A673 (cell line): Measurements from ENCODE around the gene LEF1. TPM values are rescaled to one million over a fixed set of nuclear protein-coding genes. Genes with fewer than 3 reads are reported as not detected.

Experiments
- BruUV-seq: library from RNA; stranded (reverse); fragments of 400-500 nt; replicated peaks from 2 replicates; lab custom pipeline; 2021; lab: Mats Ljungman, UMichigan
- CTCF ChIA-PET: fragments of 300-600 bp; sonication (Branson Sonifier 250); formaldehyde crosslinking; loops from one replicate; lab custom pipeline; 2022; ENCODE audit warnings: antibody characterized with exemption; lab: Charles Lee
- POLR2A ChIA-PET: fragments of 300-600 bp; sonication (Branson Sonifier 250); formaldehyde crosslinking; loops from one replicate; lab custom pipeline; 2022; ENCODE audit warnings: antibody characterized with exemption; ENCODE audit not compliant: low non-redundant PET; lab: Charles Lee
- DNase-seq: peaks from one replicate; pipeline ENCODE4 v3.0.0-alpha.2; 2015; ENCODE audit warnings: low spot score
- H3K27ac ChIP-seq: fragments of 200-600 bp; sonication (generic); 2 replicates; pipeline ENCODE4 v1.5.1; 2016; ENCODE audit warnings: mixed run types, low read depth, mild to moderate bottlenecking, mixed read lengths, antibody characterized with exemption, low read length; ENCODE audit not compliant: poor library complexity, severe bottlenecking
- H3K27me3 ChIP-seq: fragments of 200-600 bp; sonication (generic); replicated peaks from 2 replicates; pipeline ENCODE4 v1.6.1; 2017; ENCODE audit warnings: mixed run types, low read depth, mild to moderate bottlenecking, mixed read lengths, antibody characterized with exemption, low read length; ENCODE audit not compliant: insufficient read depth, poor library complexity
- H3K36me3 ChIP-seq: fragments of 200-600 bp; sonication (generic); 2 replicates; pipeline ENCODE4 v1.6.1; 2016; ENCODE audit warnings: mixed run types, mild to moderate bottlenecking, mixed read lengths, antibody characterized with exemption, low read length; ENCODE audit not compliant: insufficient read depth, poor library complexity, severe bottlenecking
- H3K4me1 ChIP-seq: fragments of 200-600 bp; sonication (generic); 2 replicates; pipeline ENCODE4 v1.6.1; 2017; ENCODE audit warnings: mixed run types, mild to moderate bottlenecking, mixed read lengths, antibody characterized with exemption, low read length; ENCODE audit not compliant: insufficient read depth, poor library complexity, severe bottlenecking
- H3K4me3 ChIP-seq: fragments of 200-600 bp; sonication (generic); 2 replicates; pipeline ENCODE4 v1.5.1; 2016; ENCODE audit warnings: low read depth, mixed run types, mild to moderate bottlenecking, mixed read lengths, low read length; ENCODE audit not compliant: poor library complexity, severe bottlenecking
- H3K9me3 ChIP-seq: fragments of 200-600 bp; sonication (generic); 2 replicates; pipeline ENCODE4 v1.6.1; 2016; ENCODE audit warnings: mixed run types, low read depth, mild to moderate bottlenecking, mixed read lengths, antibody characterized with exemption, low read length; ENCODE audit not compliant: poor library complexity, severe bottlenecking
- EZH2 ChIP-seq: fragments of 200-600 bp; sonication (generic); IDR thresholded peaks from 2 replicates; pipeline ENCODE4 v1.6.1; 2017; ENCODE audit warnings: borderline replicate concordance, low read depth, mild to moderate bottlenecking, mixed read lengths, antibody characterized with exemption, low read length; ENCODE audit not compliant: poor library complexity, severe bottlenecking
- intact Hi-C: fragments of 100-400 bp; cut with micrococcal nuclease; formaldehyde crosslinking; loops from one replicate; pipeline ENCODE4 v1.10.0; 2022; ENCODE audit not compliant: unreplicated experiment
- total RNA-seq: library from RNA; stranded (reverse); gene quantifications from 2 replicates; pipeline ENCODE4 v1.2.3, GENCODE V29; 2021
- TF ChIP-seq, protein P1 (sequence below): fragments of 300-800, 200-600 bp; sonication (generic); conservative IDR thresholded peaks from 2 replicates; pipeline ENCODE4 v1.5.1; 2017; ENCODE audit warnings: low read depth, mild to moderate bottlenecking, antibody characterized with exemption, low read length, moderate library complexity, mixed read lengths

Gene LEF1
- total RNA-seq, 1 experiment from 2014 or later = 2.5 TPM

- BruUV-seq = no TSS peak
- no peak for DNase-seq
- no peak overlapping the region for H3K27ac ChIP-seq
- H3K4me1 ChIP-seq = no peaks in the 10 kb centered on the region
- H3K9me3 ChIP-seq = no peaks in the 10 kb centered on the region
- ChIA-PET POLR2A (no interaction called here), CTCF (no interaction called here)
- no peaks in the 10 kb centered on the region for H3K27me3 ChIP-seq
- no peak overlapping the region for H3K4me3 ChIP-seq
- TF ChIP-seq, protein P1, sequence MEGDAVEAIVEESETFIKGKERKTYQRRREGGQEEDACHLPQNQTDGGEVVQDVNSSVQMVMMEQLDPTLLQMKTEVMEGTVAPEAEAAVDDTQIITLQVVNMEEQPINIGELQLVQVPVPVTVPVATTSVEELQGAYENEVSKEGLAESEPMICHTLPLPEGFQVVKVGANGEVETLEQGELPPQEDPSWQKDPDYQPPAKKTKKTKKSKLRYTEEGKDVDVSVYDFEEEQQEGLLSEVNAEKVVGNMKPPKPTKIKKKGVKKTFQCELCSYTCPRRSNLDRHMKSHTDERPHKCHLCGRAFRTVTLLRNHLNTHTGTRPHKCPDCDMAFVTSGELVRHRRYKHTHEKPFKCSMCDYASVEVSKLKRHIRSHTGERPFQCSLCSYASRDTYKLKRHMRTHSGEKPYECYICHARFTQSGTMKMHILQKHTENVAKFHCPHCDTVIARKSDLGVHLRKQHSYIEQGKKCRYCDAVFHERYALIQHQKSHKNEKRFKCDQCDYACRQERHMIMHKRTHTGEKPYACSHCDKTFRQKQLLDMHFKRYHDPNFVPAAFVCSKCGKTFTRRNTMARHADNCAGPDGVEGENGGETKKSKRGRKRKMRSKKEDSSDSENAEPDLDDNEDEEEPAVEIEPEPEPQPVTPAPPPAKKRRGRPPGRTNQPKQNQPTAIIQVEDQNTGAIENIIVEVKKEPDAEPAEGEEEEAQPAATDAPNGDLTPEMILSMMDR = no peak
- TF ChIP-seq EZH2 = no peak
- no peaks in the 10 kb centered on the region for H3K36me3 ChIP-seq
- intact Hi-C loops = loop anchor here (10.0 kb wide), 1 partner anchor 322 kb away; no protein-coding TSS in a partner anchor
These were observed 15.8 kb downstream of the LEF1 start for GRCh38 chr4:108152980-108153379.

- intact Hi-C loops = loop anchor here (10.0 kb wide), 1 partner anchor 325 kb away; no protein-coding TSS in a partner anchor
- CTCF ChIA-PET = no interaction called here
These were observed 18.9 kb downstream of the LEF1 start for GRCh38 chr4:108149588-108150380.

GRCh38 chr4:108148316-108148715, 20.4 kb downstream of the LEF1 start:
- POLR2A ChIA-PET = no interaction called here
- BruUV-seq = no TSS peak

More at GRCh38 chr4:108149588-108150380, 18.9 kb downstream of the LEF1 start:
- no peak for TF ChIP-seq EZH2
- TF ChIP-seq, protein P1 = no peak
- Histone ChIP-seq H3K4me1 (no peaks in the 10 kb centered on the region), H3K36me3 (no peaks in the 10 kb centered on the region), H3K4me3 (no peak overlapping the region), H3K27me3 (no peaks in the 10 kb centered on the region), H3K27ac (no peak overlapping the region), H3K9me3 (no peaks in the 10 kb centered on the region)
- BruUV-seq = no TSS peak
- DNase-seq = no peak
- POLR2A ChIA-PET = no interaction called here

More at GRCh38 chr4:108148316-108148715, 20.4 kb downstream of the LEF1 start:
- no peak overlapping the region for H3K4me3 ChIP-seq
- no peaks in the 10 kb centered on the region for H3K4me1 ChIP-seq
- no peaks in the 10 kb centered on the region for H3K9me3 ChIP-seq
- CTCF ChIA-PET = no interaction called here
- no peak for DNase-seq
- no peak for TF ChIP-seq EZH2
- TF ChIP-seq, protein P1 = no peak
- H3K27me3 ChIP-seq = no peaks in the 10 kb centered on the region
- intact Hi-C loops = no loop called here
- H3K27ac ChIP-seq = no peak overlapping the region
- no peaks in the 10 kb centered on the region for H3K36me3 ChIP-seq
